ENCODE data around the gene PNPLA1. TPM values are rescaled to one million over a fixed set of nuclear protein-coding genes. Genes with fewer than 3 reads are reported as not detected.

Gene PNPLA1
- total RNA-seq, 1 experiment from 2014 or later: 0.17 TPM

GRCh38 chr6:36241728-36242127, 28.1 kb upstream of the PNPLA1 start:
- TF ChIP-seq CTCF (conservative IDR thresholded peaks at IDR 0.05): no peak
- no peak for TF ChIP-seq EZH2 (IDR thresholded peaks at IDR 0.05; ENCODE audit: low read depth)
- H3K4me1 ChIP-seq (replicated peaks; ENCODE audit: insufficient read depth): peaks cover 16% of the 10 kb centered on the region; the same call in 1 of the 2 replicates
- POLR2A ChIA-PET (ENCODE audit: unreplicated experiment): no interaction called here
- H3K36me3 ChIP-seq (ENCODE audit: low read depth): no peaks in the 10 kb centered on the region
- H2AFZ ChIP-seq: no peak overlapping the region
- no peaks in the 10 kb centered on the region for H3K27me3 ChIP-seq (ENCODE audit: insufficient read depth, low read depth)
- DNase-seq: no peak
- no peaks in the 10 kb centered on the region for H3K9me2 ChIP-seq (ENCODE audit: insufficient read depth)
- no peaks in the 10 kb centered on the region for H3K9me3 ChIP-seq (ENCODE audit: insufficient read depth, low read depth)
- BruUV-seq (replicated peaks): no TSS peak
- no peak overlapping the region for H3K4me3 ChIP-seq
- H3K79me2 ChIP-seq (ENCODE audit: low read depth): no peaks in the 10 kb centered on the region
- H3F3A ChIP-seq (ENCODE audit: insufficient read depth, low read depth): no peaks in the 10 kb centered on the region
- no peak overlapping the region for H3K27ac ChIP-seq
- no peak overlapping the region for H3K4me2 ChIP-seq
- intact Hi-C loops (cut with micrococcal nuclease; ENCODE audit: unreplicated experiment): no loop called here
- CTCF ChIA-PET: interaction anchor here (0.6 kb wide), 1 partner anchor 36 kb away, joined by 3 read pairs; no protein-coding TSS in a partner anchor
- no peaks in the 10 kb centered on the region for H4K20me1 ChIP-seq (ENCODE audit: insufficient read depth)

GRCh38 chr6:36242161-36242560, 27.7 kb upstream of the PNPLA1 start:
- ChIA-PET CTCF (no interaction called here), POLR2A (ENCODE audit: unreplicated experiment) (no interaction called here)

GRCh38 chr6:36242626-36243025, 27.2 kb upstream of the PNPLA1 start:
- CTCF ChIA-PET: no interaction called here

More at GRCh38 chr6:36242161-36242560, 27.7 kb upstream of the PNPLA1 start:
- Histone ChIP-seq H2AFZ (no peak overlapping the region), H3F3A (ENCODE audit: insufficient read depth, low read depth) (no peaks in the 10 kb centered on the region), H3K4me1 (replicated peaks; ENCODE audit: insufficient read depth) (peaks cover 20% of the 10 kb centered on the region; the same call in 1 of the 2 replicates), H3K4me3 (no peak overlapping the region), H3K9me2 (ENCODE audit: insufficient read depth) (no peaks in the 10 kb centered on the region), H3K9me3 (ENCODE audit: insufficient read depth, low read depth) (no peaks in the 10 kb centered on the region), H3K27me3 (ENCODE audit: insufficient read depth, low read depth) (no peaks in the 10 kb centered on the region), H3K27ac (no peak overlapping the region), H3K79me2 (ENCODE audit: low read depth) (no peaks in the 10 kb centered on the region), H4K20me1 (ENCODE audit: insufficient read depth) (no peaks in the 10 kb centered on the region), H3K4me2 (no peak overlapping the region), H3K36me3 (ENCODE audit: low read depth) (no peaks in the 10 kb centered on the region)
- no peak for DNase-seq
- TF ChIP-seq EZH2 (IDR thresholded peaks at IDR 0.05; ENCODE audit: low read depth) (no peak), CTCF (conservative IDR thresholded peaks at IDR 0.05) (no peak)
- BruUV-seq (replicated peaks): no TSS peak
- intact Hi-C loops (cut with micrococcal nuclease; ENCODE audit: unreplicated experiment): no loop called here

More at GRCh38 chr6:36242626-36243025, 27.2 kb upstream of the PNPLA1 start:
- Histone ChIP-seq H3K27ac (no peak overlapping the region), H2AFZ (no peak overlapping the region), H3F3A (ENCODE audit: insufficient read depth, low read depth) (no peaks in the 10 kb centered on the region), H4K20me1 (ENCODE audit: insufficient read depth) (no peaks in the 10 kb centered on the region), H3K4me1 (replicated peaks; ENCODE audit: insufficient read depth) (peaks cover 25% of the 10 kb centered on the region), H3K79me2 (ENCODE audit: low read depth) (no peaks in the 10 kb centered on the region), H3K4me3 (no peak overlapping the region), H3K9me2 (ENCODE audit: insufficient read depth) (no peaks in the 10 kb centered on the region), H3K4me2 (no peak overlapping the region), H3K36me3 (ENCODE audit: low read depth) (no peaks in the 10 kb centered on the region), H3K27me3 (ENCODE audit: insufficient read depth, low read depth) (no peaks in the 10 kb centered on the region), H3K9me3 (ENCODE audit: insufficient read depth, low read depth) (no peaks in the 10 kb centered on the region)
- no TSS peak for BruUV-seq (replicated peaks)
- TF ChIP-seq EZH2 (IDR thresholded peaks at IDR 0.05; ENCODE audit: low read depth) (no peak), CTCF (conservative IDR thresholded peaks at IDR 0.05) (no peak)
- intact Hi-C loops (cut with micrococcal nuclease; ENCODE audit: unreplicated experiment): no loop called here
- no peak for DNase-seq
- POLR2A ChIA-PET (ENCODE audit: unreplicated experiment): no interaction called here
